GM21360 (cell line): Measurements from ENCODE around the gene ZNF786.
A peak's percentile ranks its signal among the peaks of the same experiment; 100 is the strongest.
"Not testable (repeated sequence)": the region's sequence is repeated elsewhere in the genome, so short reads cannot be mapped to it uniquely, and the experiment has no call there.

Source experiments
- ATAC-seq: cut with Tn5 transposase; IDR thresholded peaks from one replicate; pipeline ENCODE4 v1.9.1; 2021; ENCODE audit warnings: mild to moderate bottlenecking, moderate library complexity; ENCODE audit not compliant: unreplicated experiment

ZNF786 gene

GRCh38 chr7:149031353-149031910 lies 59.1 kb downstream of the ZNF786 start:
- ATAC-seq, result no peak

DNA sequence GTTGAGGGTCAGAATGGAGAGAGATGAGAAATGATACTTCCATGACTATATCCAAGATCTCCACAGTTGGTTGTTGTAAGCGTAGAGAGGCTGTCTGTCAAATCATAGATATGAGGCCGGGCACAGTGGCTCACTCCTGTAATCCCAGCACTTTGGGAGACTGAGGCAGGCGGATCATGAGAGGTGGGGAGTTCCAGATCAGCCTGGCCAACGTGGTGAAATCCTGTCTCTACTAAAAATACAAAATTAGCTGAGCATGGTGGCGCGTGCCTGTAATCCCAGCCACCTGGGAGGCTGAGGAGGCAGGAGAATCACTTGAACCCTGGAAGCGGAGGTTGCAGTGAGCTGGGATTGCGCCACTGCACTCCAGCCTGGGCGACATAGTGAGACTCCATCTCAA lies 60.1 kb downstream of the ZNF786 start:
- not testable (repeated sequence) for ATAC-seq

- ATAC-seq, result peak; percentile 89
Observed at GRCh38 chr7:149028346-149029109, 62.0 kb downstream of the ZNF786 start, which contains the start of gene PDIA4. TSS of gene PDIA4 (minus strand) at chr7:149028505. CDS start at chr7:149028408, 97 bp downstream.

GRCh38 chr7:149027611-149028345 lies 62.7 kb downstream of the ZNF786 start:
- no peak for ATAC-seq

DNA sequence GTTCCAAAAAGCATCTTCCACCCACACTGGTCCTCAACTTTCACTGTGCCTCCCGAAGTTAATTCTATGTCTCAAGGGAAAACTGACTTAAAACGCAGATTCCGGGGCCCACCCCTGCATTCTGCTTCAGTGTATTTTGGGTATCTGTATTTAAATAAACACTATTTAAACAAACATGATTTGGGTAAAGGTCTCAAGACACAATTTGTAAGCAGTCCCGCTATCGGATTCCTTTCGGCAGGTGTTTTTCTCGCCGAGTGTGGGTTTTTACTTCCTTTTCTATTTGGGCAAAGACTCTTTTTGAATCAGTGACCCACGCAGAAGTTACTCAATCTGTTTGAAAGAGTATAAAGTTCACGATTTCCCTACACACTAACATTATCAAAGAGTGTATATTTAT lies 63.5 kb downstream of the ZNF786 start:
- ATAC-seq, result no peak

GRCh38 chr7:149023662-149024061 lies 66.9 kb downstream of the ZNF786 start:
- ATAC-seq, result no peak

GRCh38 chr7:149022756-149023360 lies 67.7 kb downstream of the ZNF786 start:
- no peak for ATAC-seq

DNA sequence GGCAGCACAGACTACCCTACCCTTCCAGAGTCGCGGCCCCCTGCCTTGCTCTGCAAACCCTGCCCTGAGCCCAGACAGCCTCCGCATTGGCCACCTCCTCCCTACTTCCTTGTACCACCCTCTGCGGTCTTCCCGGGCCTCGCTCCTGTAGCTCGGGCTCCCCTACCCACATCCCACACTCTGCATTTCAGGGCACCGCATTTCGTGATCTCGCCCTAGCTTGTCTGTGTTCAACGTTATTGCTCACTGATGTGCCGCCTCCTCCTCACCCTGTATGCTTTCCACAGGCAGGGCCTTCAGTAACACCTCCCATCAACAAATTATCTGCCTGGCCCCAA lies 68.8 kb downstream of the ZNF786 start:
- ATAC-seq, result peak; percentile 41

DNA sequence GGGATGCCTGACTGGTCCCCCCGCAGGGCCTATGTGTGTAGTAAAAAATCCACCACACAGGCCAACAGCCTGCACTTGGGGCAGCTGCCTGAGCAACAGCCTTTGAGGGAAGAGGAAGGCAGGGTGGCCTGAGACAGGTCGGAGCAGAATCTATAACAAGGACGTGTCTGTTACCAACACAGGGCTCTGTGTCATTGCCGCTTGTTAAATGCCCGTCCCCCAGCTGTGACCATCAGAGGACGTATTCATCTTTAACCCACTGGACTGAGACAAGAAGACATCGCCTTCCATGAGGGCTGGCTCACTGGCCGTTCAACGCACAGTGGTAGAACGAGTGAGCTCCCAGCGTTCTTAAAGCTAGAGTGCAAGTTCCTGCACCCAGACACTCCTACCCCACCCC lies 70.0 kb downstream of the ZNF786 start:
- no peak for ATAC-seq
